Measurements from ENCODE around the gene HERC2.
A peak's percentile ranks its signal among the peaks of the same experiment; 100 is the strongest.
"Not testable (repeated sequence)": the region's sequence is repeated elsewhere in the genome, so short reads cannot be mapped to it uniquely, and the experiment has no call there.

The HERC2 gene

GRCh38 chr15:28208583-28208982, 113.4 kb downstream of the HERC2 start:
- Histone ChIP-seq H3K27ac (no peak overlapping the region), H3K4me3 (no peak overlapping the region)
- no peak for TF ChIP-seq CTCF (IDR thresholded peaks at IDR 0.05)
- no peak for DNase-seq (ENCODE audit: low spot score)

- not testable (repeated sequence) for H3K4me3 ChIP-seq; H3K27ac ChIP-seq; DNase-seq (ENCODE audit: low spot score)
Observed at GRCh38 chr15:28205640-28206039, 116.3 kb downstream of the HERC2 start.

GRCh38 chr15:28203055-28203828, 118.7 kb downstream of the HERC2 start:
- H3K4me3 ChIP-seq; H3K27ac ChIP-seq; DNase-seq (ENCODE audit: low spot score): not testable (repeated sequence)

GRCh38 chr15:28202124-28202523, 119.9 kb downstream of the HERC2 start:
- not testable (repeated sequence) for DNase-seq (ENCODE audit: low spot score); H3K27ac ChIP-seq; H3K4me3 ChIP-seq

- not testable (repeated sequence) for H3K4me3 ChIP-seq; H3K27ac ChIP-seq; DNase-seq (ENCODE audit: low spot score)
Observed at GRCh38 chr15:28198215-28198614, 123.8 kb downstream of the HERC2 start.

- H3K27ac ChIP-seq; H3K4me3 ChIP-seq; DNase-seq (ENCODE audit: low spot score): not testable (repeated sequence)
Observed at GRCh38 chr15:28197694-28198093, 124.3 kb downstream of the HERC2 start.

GRCh38 chr15:28196581-28196980, 125.4 kb downstream of the HERC2 start:
- not testable (repeated sequence) for H3K4me3 ChIP-seq; H3K27ac ChIP-seq; DNase-seq (ENCODE audit: low spot score)

- no peak overlapping the region for H3K27ac ChIP-seq
- no peak overlapping the region for H3K4me3 ChIP-seq
- TF ChIP-seq CTCF (IDR thresholded peaks at IDR 0.05): no peak
- DNase-seq (ENCODE audit: low spot score): no peak
Observed at GRCh38 chr15:28192772-28193171, 129.2 kb downstream of the HERC2 start.

GRCh38 chr15:28191832-28192231, 130.1 kb downstream of the HERC2 start:
- TF ChIP-seq CTCF (IDR thresholded peaks at IDR 0.05): peak; percentile 16
- H3K27ac ChIP-seq: no peak overlapping the region
- DNase-seq (ENCODE audit: low spot score): no peak
- H3K4me3 ChIP-seq: peak overlapping the region; percentile 6

- DNase-seq (ENCODE audit: low spot score): no peak
- TF ChIP-seq CTCF (IDR thresholded peaks at IDR 0.05): no peak
- H3K27ac ChIP-seq: no peak overlapping the region
Observed at GRCh38 chr15:28190391-28191174, 131.4 kb downstream of the HERC2 start.

More at GRCh38 chr15:28190391-28191174, 131.4 kb downstream of the HERC2 start:
- H3K4me3 ChIP-seq: no peak overlapping the region

Measured in coronary artery (tissue), 2 donors.